ENCODE results near the gene OBSCN.

OBSCN gene

DNA sequence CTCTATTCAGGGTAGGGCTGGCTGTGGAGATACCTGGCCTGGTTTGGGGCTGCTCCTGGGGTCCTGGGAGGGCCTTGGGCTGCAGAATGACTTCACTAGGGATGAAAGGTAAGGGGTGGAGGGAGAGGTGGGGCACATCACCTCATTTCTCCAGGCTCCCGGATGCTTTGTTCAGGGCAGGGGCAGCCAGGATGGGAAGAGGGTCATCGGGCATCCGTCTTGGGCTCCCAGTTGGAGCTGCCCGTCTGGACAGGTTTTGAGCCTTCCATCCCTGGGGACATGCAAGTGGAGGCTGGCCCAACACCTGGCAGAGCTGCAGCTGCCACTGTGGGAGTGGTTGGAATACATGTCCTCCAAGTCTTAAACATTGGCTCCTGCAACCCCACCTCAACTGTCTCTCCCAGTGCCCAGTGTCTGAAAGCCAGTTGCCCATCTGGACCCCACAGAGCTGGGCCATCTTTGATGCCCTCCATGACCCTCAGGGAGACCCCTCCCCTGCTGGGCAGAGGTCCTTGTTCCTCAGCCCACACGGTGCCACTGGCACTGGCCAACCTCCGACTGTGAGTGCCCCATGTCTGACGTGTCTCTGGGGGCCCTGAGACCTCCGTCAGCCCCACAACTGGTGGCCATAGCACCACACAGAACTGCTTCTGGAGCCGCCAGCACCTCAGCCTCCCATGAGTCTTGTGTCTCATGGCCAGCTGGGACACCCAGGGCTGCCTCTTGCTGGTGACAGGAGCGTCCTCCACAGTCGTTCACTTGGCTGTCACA lies 145.9 kb downstream of the OBSCN start:
- DNase-seq (ENCODE audit: low read depth in 3 of 3): no peak

GRCh38 chr1:228354390-228355320 lies 146.8 kb downstream of the OBSCN start:
- no peak for DNase-seq (ENCODE audit: low read depth in 3 of 3)

- no peak for DNase-seq (ENCODE audit: low read depth in 3 of 3)
Observed at GRCh38 chr1:228356897-228357680, 149.2 kb downstream of the OBSCN start.

- DNase-seq (ENCODE audit: low read depth in 3 of 3): no peak
Observed at GRCh38 chr1:228358039-228358763, 150.4 kb downstream of the OBSCN start.

DNA sequence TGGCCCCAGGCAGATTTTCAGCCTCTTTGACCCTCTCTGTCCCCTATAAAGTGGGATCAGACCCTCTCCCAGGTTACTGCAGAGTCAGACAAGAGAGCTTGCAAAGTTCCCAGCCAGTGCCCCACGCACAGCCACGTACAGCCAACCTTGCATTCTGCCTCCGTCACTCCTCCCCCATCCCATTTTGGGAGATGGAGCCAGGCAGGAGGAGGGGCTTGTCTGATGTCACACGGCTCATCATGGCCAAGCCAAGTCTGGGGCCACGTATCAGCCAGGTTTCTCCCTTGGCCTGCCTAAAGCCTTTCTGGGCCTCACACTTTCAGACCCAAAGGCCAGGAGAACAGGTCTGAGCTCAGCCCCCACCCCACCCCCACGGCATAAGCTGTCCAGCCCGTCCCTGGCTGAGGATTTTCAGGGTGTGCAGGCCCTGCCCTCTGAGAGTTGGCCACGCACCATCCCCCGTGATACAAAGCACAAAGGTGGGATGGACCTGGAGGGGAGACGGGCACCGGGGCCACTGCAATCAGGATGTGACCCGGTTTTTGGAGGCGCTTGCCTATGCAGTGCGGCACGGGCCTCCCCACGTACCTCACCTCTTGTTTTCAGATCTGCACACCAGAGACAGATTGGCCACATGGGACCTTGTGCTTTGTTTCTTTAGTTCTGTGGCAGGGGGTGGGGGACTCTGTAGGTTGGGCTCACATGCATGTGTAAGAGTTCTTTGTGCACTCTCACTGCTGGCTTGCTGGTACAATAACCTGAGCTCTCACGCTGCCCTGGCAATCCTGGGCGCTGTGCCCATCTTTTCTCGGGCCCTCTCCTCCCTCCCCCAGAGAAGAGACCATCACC lies 151.1 kb downstream of the OBSCN start:
- DNase-seq (ENCODE audit: low read depth in 3 of 3): no peak

GRCh38 chr1:228359613-228360532 lies 152.0 kb downstream of the OBSCN start:
- no peak for DNase-seq (ENCODE audit: low read depth in 3 of 3)

DNA sequence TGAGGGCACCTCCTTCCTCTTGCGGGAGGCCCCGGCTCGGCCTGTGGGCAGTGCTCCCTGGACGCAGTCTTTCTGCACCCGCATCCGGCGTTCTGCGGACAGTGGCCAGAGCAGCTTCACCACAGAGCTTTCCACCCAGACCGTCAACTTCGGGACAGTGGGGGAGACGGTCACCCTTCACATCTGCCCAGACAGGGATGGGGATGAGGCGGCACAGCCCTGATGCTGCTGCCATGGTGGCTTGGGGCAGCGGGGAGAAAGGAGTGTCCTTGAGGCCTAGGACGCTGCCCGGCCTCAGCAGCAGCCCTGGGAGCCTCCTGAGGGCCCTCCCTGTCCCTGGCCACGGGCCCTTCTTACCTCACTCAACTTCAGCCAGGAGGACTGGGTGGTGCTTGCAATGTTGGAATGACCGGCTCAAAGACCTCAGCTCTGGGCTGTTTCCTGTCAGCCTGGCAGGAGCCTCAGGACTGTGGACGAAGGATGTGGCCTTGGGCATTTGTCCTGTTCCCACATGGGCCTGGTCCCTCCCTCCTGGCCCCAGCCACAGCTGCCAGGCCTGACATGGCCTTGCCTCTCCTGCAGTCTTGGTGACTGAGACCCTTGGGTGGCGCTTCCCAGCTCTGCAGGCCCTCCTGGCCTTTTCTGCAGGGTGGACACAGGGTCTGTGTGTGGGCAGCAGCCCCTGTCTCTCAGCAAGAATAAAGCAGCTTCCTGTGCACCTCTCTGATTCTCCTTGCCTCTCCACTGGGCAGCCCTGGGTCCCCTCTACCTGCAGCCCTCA lies 152.9 kb downstream of the OBSCN start:
- no peak for DNase-seq (ENCODE audit: low read depth in 3 of 3)

- DNase-seq (ENCODE audit: low read depth in 3 of 3): no peak
Observed at GRCh38 chr1:228361314-228362140, 153.7 kb downstream of the OBSCN start.

GRCh38 chr1:228362141-228362883 lies 154.5 kb downstream of the OBSCN start:
- DNase-seq (ENCODE audit: low read depth in 3 of 3): no peak

DNA sequence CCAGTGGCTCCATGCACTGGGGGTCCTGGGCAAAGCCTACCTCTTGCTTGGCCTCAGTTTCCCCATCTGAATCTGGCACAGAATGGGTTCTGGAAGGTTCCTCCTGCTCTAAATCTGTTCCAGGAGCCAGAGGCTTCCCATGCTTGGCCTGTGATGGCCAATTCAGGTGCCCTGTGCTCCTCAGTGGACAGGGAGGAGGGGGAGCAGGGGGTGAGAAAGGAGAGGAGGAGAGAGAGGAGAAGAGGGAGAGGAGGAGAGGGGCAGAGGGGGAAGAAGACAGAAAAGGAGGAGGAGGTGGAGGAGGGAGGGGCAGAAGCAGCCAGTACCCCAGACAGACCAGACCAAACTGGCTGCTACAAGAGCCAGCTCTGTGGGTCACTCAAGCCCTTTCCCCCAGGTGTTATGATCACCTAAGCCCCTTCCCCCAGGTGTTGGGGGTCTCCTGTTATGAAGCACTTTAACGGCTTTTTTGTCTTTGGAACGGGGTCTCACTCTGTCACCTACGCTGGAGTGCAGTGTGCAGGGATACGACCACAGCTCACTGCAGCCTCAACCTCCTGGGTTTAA lies 155.1 kb downstream of the OBSCN start:
- no peak for DNase-seq (ENCODE audit: low read depth in 3 of 3)

- DNase-seq (ENCODE audit: low read depth in 3 of 3): no peak
Observed at GRCh38 chr1:228363686-228364067, 155.8 kb downstream of the OBSCN start.

- DNase-seq (ENCODE audit: low read depth in 3 of 3): no peak
Observed at GRCh38 chr1:228364068-228364705, 156.3 kb downstream of the OBSCN start.

DNA sequence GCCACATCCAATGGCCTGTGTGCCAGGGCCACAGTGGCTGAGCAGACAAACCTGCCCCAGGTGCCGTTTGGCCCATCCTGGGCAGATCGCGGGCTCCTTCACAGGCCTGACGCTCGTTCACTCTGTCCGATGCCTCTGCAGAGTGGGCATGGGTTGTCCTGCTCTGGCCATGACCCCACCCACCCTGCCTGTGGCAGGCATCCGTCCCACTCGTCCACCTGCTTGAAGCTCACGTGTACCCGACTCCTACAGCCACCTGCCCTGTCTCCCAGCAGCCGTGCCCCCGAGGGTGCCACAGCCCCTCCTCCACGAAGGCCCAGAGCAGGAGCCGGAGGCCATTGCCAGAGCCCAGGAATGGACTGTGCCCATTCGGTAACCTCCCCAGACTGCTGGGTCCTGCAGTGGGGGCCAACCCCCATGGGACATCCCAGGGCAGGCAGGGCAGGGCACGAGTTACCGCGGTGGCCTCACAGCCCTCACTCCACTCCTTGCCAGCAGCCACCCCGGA lies 156.9 kb downstream of the OBSCN start:
- no peak for DNase-seq (ENCODE audit: low read depth in 3 of 3)

DNA sequence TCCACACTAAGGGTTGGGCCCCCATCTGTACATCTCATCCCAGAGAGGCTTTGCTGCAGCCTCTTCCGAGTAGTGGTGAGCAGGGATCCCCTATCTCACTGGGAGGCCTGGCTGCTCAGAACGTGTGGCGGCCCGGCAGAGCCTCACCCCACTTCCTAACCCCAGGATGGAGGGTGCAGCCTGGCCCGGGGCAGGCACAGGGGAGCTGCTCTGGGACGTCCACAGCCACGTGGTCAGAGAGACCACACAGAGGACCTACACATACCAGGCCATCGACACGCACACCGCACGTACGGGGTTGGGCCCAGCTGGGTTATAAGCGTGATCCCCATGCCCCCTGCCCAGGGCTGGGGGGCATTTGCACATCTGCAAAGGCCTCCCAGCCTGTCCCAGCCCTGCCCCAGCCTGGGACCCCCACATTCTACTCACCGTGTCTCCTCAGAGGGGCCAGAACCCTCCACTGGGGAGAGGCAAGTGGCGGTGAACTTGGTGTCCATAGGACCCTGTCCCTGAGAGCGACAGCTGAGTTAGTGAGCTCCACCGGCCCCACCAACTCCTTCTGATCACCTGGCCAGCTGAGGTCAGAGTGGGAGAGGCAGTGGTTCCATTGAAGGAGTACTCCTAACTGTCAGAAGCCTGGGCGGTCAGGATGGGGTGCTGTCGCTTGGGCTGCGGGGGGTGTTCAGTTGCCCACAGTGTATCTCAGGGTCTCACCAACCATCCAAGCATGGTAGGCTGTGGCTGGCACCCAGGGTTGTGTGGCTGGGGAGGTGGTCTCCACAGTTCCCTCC lies 157.6 kb downstream of the OBSCN start:
- DNase-seq (ENCODE audit: low read depth in 3 of 3): no peak

Measured in stimulated activated CD4-positive, alpha-beta T cell treated with anti-CD3 and anti-CD28 coated beads, TNF-alpha, amount 100 ng/mL, for 24 hours (primary cell).